CD4-positive, alpha-beta T cell treated with Interleukin-6 at 100 ng/mL for 8 hours (primary cell): ENCODE results near the gene LRRC46.

Experiments
- DNase-seq: peaks from one replicate; pipeline ENCODE4 v3.0.0-alpha.2; 2020; ENCODE audit warnings: mixed read lengths, low spot score

The LRRC46 gene

GRCh38 chr17:47851764-47852112 is 20.3 kb downstream of the LRRC46 start:
- no peak for DNase-seq

GRCh38 chr17:47852113-47852949 is 20.9 kb downstream of the LRRC46 start:
- DNase-seq = no peak

GRCh38 chr17:47853616-47854015 is 22.1 kb downstream of the LRRC46 start:
- no peak for DNase-seq

GRCh38 chr17:47855737-47856136 is 24.3 kb downstream of the LRRC46 start:
- DNase-seq = no peak

GRCh38 chr17:47856830-47857229 is 25.4 kb downstream of the LRRC46 start:
- DNase-seq = no peak

- no peak for DNase-seq
Measured at GRCh38 chr17:47857551-47858455, 26.3 kb downstream of the LRRC46 start.

GRCh38 chr17:47860386-47860785 is 28.9 kb downstream of the LRRC46 start:
- no peak for DNase-seq

- no peak for DNase-seq
Measured at GRCh38 chr17:47862621-47863440, 31.4 kb downstream of the LRRC46 start.

GRCh38 chr17:47864791-47865216 is 33.3 kb downstream of the LRRC46 start:
- DNase-seq = no peak

- no peak for DNase-seq
Measured at GRCh38 chr17:47866941-47867340, 35.5 kb downstream of the LRRC46 start.

- no peak for DNase-seq
Measured at GRCh38 chr17:47867813-47868533, 36.5 kb downstream of the LRRC46 start.

- DNase-seq = no peak
Measured at GRCh38 chr17:47869114-47869513, 37.6 kb downstream of the LRRC46 start.

- DNase-seq = no peak
Measured at GRCh38 chr17:47870056-47870455, 38.6 kb downstream of the LRRC46 start.

GRCh38 chr17:47871048-47871447 is 39.6 kb downstream of the LRRC46 start:
- DNase-seq = no peak

GRCh38 chr17:47872019-47872650 is 40.7 kb downstream of the LRRC46 start:
- DNase-seq = no peak

GRCh38 chr17:47872651-47873161 is 41.2 kb downstream of the LRRC46 start:
- no peak for DNase-seq

- no peak for DNase-seq
Measured at GRCh38 chr17:47873200-47874090, 42.0 kb downstream of the LRRC46 start.

GRCh38 chr17:47875011-47875985 is 43.8 kb downstream of the LRRC46 start:
- no peak for DNase-seq
